Panc1 (cell line): ENCODE measurements around the gene ZNRF4. TPM values are rescaled to one million over a fixed set of nuclear protein-coding genes. Genes with fewer than 3 reads are reported as not detected.

ENCODE experiments used
- ATAC-seq: fragments of 200-7000 bp; cut with Tn5 transposase; 2 replicates; pipeline ENCODE4 v1.9.1; 2020; ENCODE audit warnings: mild to moderate bottlenecking, moderate library complexity
- BruUV-seq: library from RNA; stranded (reverse); fragments of 400-500 nt; replicated peaks from 2 replicates; lab custom pipeline; 2021; lab: Mats Ljungman, UMichigan
- CTCF ChIA-PET: fragments of 300-600 bp; sonication (Branson Sonifier 250); formaldehyde crosslinking; loops from one replicate; lab custom pipeline; 2022; ENCODE audit warnings: antibody characterized with exemption; lab: Charles Lee
- POLR2A ChIA-PET: fragments of 300-600 bp; sonication (Branson Sonifier 250); formaldehyde crosslinking; loops from one replicate; lab custom pipeline; 2022; ENCODE audit warnings: antibody characterized with exemption; lab: Charles Lee
- DNase-seq: peaks from one replicate; pipeline ENCODE4 v3.0.0-alpha.2; 2010; ENCODE audit warnings: low read depth, low spot score
- H3K27ac ChIP-seq: 2 replicates; pipeline ENCODE4 v1.5.1; 2011; ENCODE audit warnings: mild to moderate bottlenecking, low read length, inconsistent platforms
- H3K27me3 ChIP-seq: fragments of 200-500 bp; sonication (Bioruptor generic); 2 replicates; pipeline ENCODE4 v1.6.0; 2014; ENCODE audit warnings: low read length, inconsistent platforms; ENCODE audit not compliant: control insufficient read depth, insufficient read depth
- H3K36me3 ChIP-seq: fragments of 200-500 bp; sonication (Bioruptor generic); 2 replicates; pipeline ENCODE4 v1.5.1; 2014; ENCODE audit warnings: inconsistent platforms, mild to moderate bottlenecking, low read length, moderate library complexity; ENCODE audit not compliant: control insufficient read depth, insufficient read depth
- H3K4me1 ChIP-seq: 2 replicates; pipeline ENCODE4 v1.5.1; 2011; ENCODE audit warnings: inconsistent platforms, mild to moderate bottlenecking, low read length, moderate library complexity; ENCODE audit not compliant: control insufficient read depth, insufficient read depth
- H3K4me3 ChIP-seq, 2 experiments: 2 replicates each; pipeline ENCODE4 v1.5.1; 2011 to 2012; ENCODE audit warnings: low read depth in 2 of 2, low read length in 2 of 2, mild to moderate bottlenecking in 2 of 2, inconsistent platforms in 1 of 2, moderate library complexity in 1 of 2
- H3K9me3 ChIP-seq: fragments of 200-500 bp; sonication (Bioruptor generic); 2 replicates; pipeline ENCODE4 v1.5.1; 2014; ENCODE audit warnings: low read depth, mild to moderate bottlenecking, inconsistent platforms, low read length, moderate library complexity; ENCODE audit not compliant: control insufficient read depth, insufficient read depth
- CTCF ChIP-seq: fragments of 450-650 bp; IDR thresholded peaks from 2 replicates; pipeline ENCODE4 v1.5.1; 2017; ENCODE audit warnings: mild to moderate bottlenecking
- POLR2AphosphoS5 ChIP-seq: IDR thresholded peaks from 2 replicates; pipeline ENCODE4 v1.6.1; 2012; ENCODE audit warnings: mild to moderate bottlenecking, low read depth, low read length, moderate library complexity
- REST ChIP-seq, 2 experiments: IDR thresholded peaks; 2 replicates each; pipeline ENCODE4 v1.6.1; 2011 to 2012; ENCODE audit warnings: low read depth in 2 of 2, control low read depth in 1 of 2, low read length in 1 of 2, mild to moderate bottlenecking in 1 of 2, moderate library complexity in 1 of 2; ENCODE audit not compliant: insufficient read depth in 1 of 2
- SIN3A ChIP-seq: IDR thresholded peaks from 2 replicates; pipeline ENCODE4 v1.6.1; 2012; ENCODE audit warnings: low read depth, mild to moderate bottlenecking, low read length, moderate library complexity, borderline replicate concordance; ENCODE audit not compliant: insufficient read depth
- TCF7L2 ChIP-seq: IDR thresholded peaks from 2 replicates; pipeline ENCODE4 v1.6.1; 2011; ENCODE audit warnings: mild to moderate bottlenecking, low read depth, low read length, inconsistent platforms
- in situ Hi-C: cut with HindIII; loops from 2 replicates; pipeline ENCODE4 v1.10.0; 2016; ENCODE audit warnings: low sequenced_read_pairs, low pct_unique_long_range_greater_than_20kb
- intact Hi-C: fragments of 100-400 bp; cut with micrococcal nuclease; formaldehyde crosslinking; loops from one replicate; pipeline ENCODE4 v1.10.0; 2022; ENCODE audit not compliant: unreplicated experiment
- total RNA-seq: library from RNA; stranded (reverse); gene quantifications from one replicate; pipeline ENCODE4 v1.2.1, GENCODE V29; 2021; ENCODE audit not compliant: unreplicated experiment

The ZNRF4 gene
- total RNA-seq, 1 experiment from 2014 or later: not detected

DNA sequence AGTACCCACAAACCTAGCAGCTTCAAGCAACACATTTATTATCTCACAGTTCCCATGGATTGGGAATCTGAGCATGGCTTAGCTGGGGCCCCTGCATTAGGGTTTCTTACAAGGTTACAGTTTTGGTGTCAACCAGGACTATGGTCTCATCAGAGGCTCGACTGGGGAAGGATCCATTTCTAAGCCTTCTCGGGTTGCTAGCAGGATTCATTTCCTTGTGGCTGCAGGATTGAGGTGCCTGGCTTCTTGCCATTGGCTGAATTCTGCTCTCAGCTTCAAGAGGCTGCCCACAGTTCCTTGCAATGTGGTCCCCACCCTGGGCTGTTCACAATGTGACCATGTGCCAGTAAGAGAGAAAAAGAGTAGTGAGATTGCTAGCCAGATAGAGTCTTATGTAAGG is 26.7 kb downstream of the ZNRF4 start:
- Histone ChIP-seq H3K27ac (no peak overlapping the region), H3K4me3 (no peak overlapping the region), H3K36me3 (no peaks in the 10 kb centered on the region), H3K9me3 (no peaks in the 10 kb centered on the region), H3K4me1 (no peaks in the 10 kb centered on the region), H3K27me3 (no peaks in the 10 kb centered on the region)
- ChIA-PET CTCF (no interaction called here), POLR2A (no interaction called here)
- ATAC-seq: no peak
- BruUV-seq: no TSS peak
- in situ Hi-C loops: no loop called here
- TF ChIP-seq TCF7L2 (no peak), REST (IDR thresholded peaks at IDR 0.05; ENCODE audit: insufficient read depth in 1 of 2, low read depth in 2 of 2, low read length in 1 of 2) (no peak), CTCF (no peak), POLR2AphosphoS5 (no peak), SIN3A (no peak)
- intact Hi-C loops: no loop called here
- DNase-seq: no peak

- no TSS peak for BruUV-seq
These were observed 29.4 kb downstream of the ZNRF4 start for GRCh38 chr19:5484398-5485285.

More at GRCh38 chr19:5484398-5485285, 29.4 kb downstream of the ZNRF4 start:
- CTCF ChIA-PET: interaction anchor here (0.6 kb wide), 1 partner anchor 208 kb away, joined by 5 read pairs; no protein-coding TSS in a partner anchor
- Histone ChIP-seq H3K4me1 (no peaks in the 10 kb centered on the region), H3K36me3 (no peaks in the 10 kb centered on the region), H3K27me3 (no peaks in the 10 kb centered on the region), H3K9me3 (no peaks in the 10 kb centered on the region), H3K4me3 (no peak overlapping the region), H3K27ac (no peak overlapping the region; the same call in 1 of the 2 replicates)
- POLR2A ChIA-PET: no interaction called here
- intact Hi-C loops: no loop called here
- no peak for DNase-seq
- TF ChIP-seq SIN3A (no peak), CTCF (no peak), TCF7L2 (no peak), POLR2AphosphoS5 (no peak), REST (IDR thresholded peaks at IDR 0.05; ENCODE audit: insufficient read depth in 1 of 2, low read depth in 2 of 2, low read length in 1 of 2) (no peak)
- peak; percentile 75 for ATAC-seq
- in situ Hi-C loops: no loop called here
